ENCODE results near the gene DAAM2.

The DAAM2 gene

GRCh38 chr6:39820553-39820952, 28.4 kb downstream of the DAAM2 start:
- DNase-seq = no peak

GRCh38 chr6:39821046-39821740, 29.0 kb downstream of the DAAM2 start:
- DNase-seq = no peak

- DNase-seq = no peak
Observed at GRCh38 chr6:39821742-39822532, 29.8 kb downstream of the DAAM2 start.

- no peak for DNase-seq
Observed at GRCh38 chr6:39822846-39823815, 31.0 kb downstream of the DAAM2 start.

- no peak for DNase-seq
Observed at GRCh38 chr6:39824030-39824926, 32.1 kb downstream of the DAAM2 start.

GRCh38 chr6:39829331-39829730, 37.2 kb downstream of the DAAM2 start:
- DNase-seq = no peak

GRCh38 chr6:39830444-39830843, 38.3 kb downstream of the DAAM2 start:
- DNase-seq = no peak

GRCh38 chr6:39831701-39832100, 39.5 kb downstream of the DAAM2 start:
- DNase-seq = no peak

GRCh38 chr6:39834278-39834677, 42.1 kb downstream of the DAAM2 start:
- DNase-seq = no peak

GRCh38 chr6:39834866-39835265, 42.7 kb downstream of the DAAM2 start:
- DNase-seq = no peak

GRCh38 chr6:39835821-39836295, 43.7 kb downstream of the DAAM2 start:
- no peak for DNase-seq

GRCh38 chr6:39836606-39837005, 44.4 kb downstream of the DAAM2 start:
- no peak for DNase-seq

- DNase-seq = no peak
Observed at GRCh38 chr6:39839445-39839844, 47.3 kb downstream of the DAAM2 start.

- DNase-seq = no peak
Observed at GRCh38 chr6:39840781-39841180, 48.6 kb downstream of the DAAM2 start.

GRCh38 chr6:39841291-39841690, 49.1 kb downstream of the DAAM2 start:
- no peak for DNase-seq

GRCh38 chr6:39841923-39842322, 49.7 kb downstream of the DAAM2 start:
- no peak for DNase-seq

GRCh38 chr6:39843305-39844020, 51.3 kb downstream of the DAAM2 start:
- no peak for DNase-seq

GRCh38 chr6:39844866-39845265, 52.7 kb downstream of the DAAM2 start:
- DNase-seq = no peak

- DNase-seq = no peak
Observed at GRCh38 chr6:39847221-39847620, 55.0 kb downstream of the DAAM2 start.

- no peak for DNase-seq
Observed at GRCh38 chr6:39848171-39848570, 56.0 kb downstream of the DAAM2 start.

GRCh38 chr6:39849228-39849627, 57.1 kb downstream of the DAAM2 start:
- no peak for DNase-seq

All from NCI-H1417 treated with DMSO at 0.1 percent for 48 hours (cell line).